ENCODE data around the gene GPC2. TPM values are rescaled to one million over a fixed set of nuclear protein-coding genes. Genes with fewer than 3 reads are reported as not detected.
"Not testable (repeated sequence)": the region's sequence is repeated elsewhere in the genome, so short reads cannot be mapped to it uniquely, and the experiment has no call there.

Gene GPC2
- total RNA-seq, 4 donors from 2014 or later, result 7.3 to 45.4 (median 14.8) TPM

- Histone ChIP-seq H3K27ac (peak within 1 kb of the TSS; percentile 84), H3K4me1 (peaks cover 37% of the 10 kb centered on the region), H3K4me3 (peak within 1 kb of the TSS; percentile 60), H3K27me3 (no peaks in the 10 kb centered on the region), H3K9me3 (no peaks in the 10 kb centered on the region), H3K36me3 (peaks cover 12% of the 10 kb centered on the region)
- TF ChIP-seq EP300 (IDR thresholded peaks at IDR 0.05) (no peak), POLR2A (IDR thresholded peaks at IDR 0.05) (peak in 1 of 2 donors; percentile 70), POLR2AphosphoS5 (IDR thresholded peaks at IDR 0.05) (peak in 2 of 3 donors; percentile 47 to 62), CTCF (IDR thresholded peaks at IDR 0.05) (no peak)
- peak; percentile 99 to 100 for DNase-seq (ENCODE audit: low spot score in 2 of 2)
- under 1% methylated on average over 23 of the region's 46 CpGs for WGBS
These were observed 28.4 kb downstream of the GPC2 start, which contains the start of gene LAMTOR4 for GRCh38 chr7:100148559-100149328. LAMTOR4 (plus strand) TSS chr7:100148918; CDS start chr7:100148973, 55 bp downstream.

DNA sequence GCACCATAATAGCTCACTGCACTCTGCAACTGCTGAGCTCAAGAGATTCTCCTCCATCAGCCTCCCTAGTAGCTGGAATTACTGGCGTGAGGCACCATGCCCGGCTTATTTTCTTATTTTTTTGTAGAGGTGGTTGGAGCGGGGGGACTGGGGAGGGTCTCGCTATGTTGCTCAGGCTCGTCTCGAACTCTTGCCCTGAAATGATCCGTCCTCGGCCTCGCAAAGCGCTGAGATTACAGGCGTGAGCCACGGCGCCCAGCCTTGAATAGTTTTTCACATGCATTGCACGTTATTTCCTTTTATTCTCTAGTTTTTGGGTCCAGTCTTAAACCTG is 29.0 kb downstream of the GPC2 start:
- peaks cover 7% of the 10 kb centered on the region for H3K36me3 ChIP-seq
- H3K4me1 ChIP-seq, result peaks cover 31% of the 10 kb centered on the region
- H3K27ac ChIP-seq, result peak overlapping the region; percentile 84
- H3K9me3 ChIP-seq, result no peaks in the 10 kb centered on the region
- TF ChIP-seq CTCF (IDR thresholded peaks at IDR 0.05) (no peak), POLR2AphosphoS5 (IDR thresholded peaks at IDR 0.05) (no peak), POLR2A (IDR thresholded peaks at IDR 0.05) (no peak), EP300 (IDR thresholded peaks at IDR 0.05) (no peak)
- no peak for DNase-seq (ENCODE audit: low spot score in 2 of 2)
- H3K4me3 ChIP-seq, result peak overlapping the region; percentile 60
- WGBS, result 6% methylated on average over 14 of the region's 14 CpGs
- H3K27me3 ChIP-seq, result no peaks in the 10 kb centered on the region

- no peaks in the 10 kb centered on the region for H3K27me3 ChIP-seq
- no peak overlapping the region for H3K4me3 ChIP-seq
- TF ChIP-seq CTCF (IDR thresholded peaks at IDR 0.05) (no peak), EP300 (IDR thresholded peaks at IDR 0.05) (no peak), POLR2AphosphoS5 (IDR thresholded peaks at IDR 0.05) (no peak), POLR2A (IDR thresholded peaks at IDR 0.05) (no peak)
- no peaks in the 10 kb centered on the region for H3K9me3 ChIP-seq
- H3K4me1 ChIP-seq, result peaks cover 28% of the 10 kb centered on the region
- H3K27ac ChIP-seq, result no peak overlapping the region
- 92% methylated on average over 2 of the region's 2 CpGs for WGBS
- H3K36me3 ChIP-seq, result peaks cover 5% of the 10 kb centered on the region
- DNase-seq (ENCODE audit: low spot score in 2 of 2), result no peak
These were observed 29.9 kb downstream of the GPC2 start for GRCh38 chr7:100147278-100147677.

DNA sequence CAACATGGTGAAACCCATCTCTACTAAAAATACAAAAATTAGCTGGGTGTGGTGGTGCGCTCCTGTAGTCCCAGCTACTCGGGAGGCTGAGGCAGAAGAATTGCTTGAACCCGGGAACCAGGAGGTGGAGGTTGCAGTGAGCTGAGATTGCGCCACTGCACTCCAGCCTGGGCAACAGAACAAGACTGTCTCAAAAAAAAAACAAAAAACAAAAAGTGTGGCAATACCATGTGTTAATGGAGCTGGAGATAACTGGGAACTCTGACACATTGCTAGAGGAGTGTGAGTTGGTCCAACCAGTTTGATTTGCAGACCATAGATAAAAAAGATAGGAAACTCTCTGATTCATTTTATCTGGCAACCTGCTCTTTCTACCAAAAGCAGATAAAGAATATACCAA is 30.8 kb downstream of the GPC2 start:
- H3K36me3 ChIP-seq; DNase-seq (ENCODE audit: low spot score in 2 of 2); H3K27ac ChIP-seq; H3K27me3 ChIP-seq; H3K9me3 ChIP-seq; H3K4me3 ChIP-seq: not testable (repeated sequence)
- 66% methylated on average over 4 of the region's 4 CpGs for WGBS
- peaks cover 28% of the 10 kb centered on the region for H3K4me1 ChIP-seq

DNA sequence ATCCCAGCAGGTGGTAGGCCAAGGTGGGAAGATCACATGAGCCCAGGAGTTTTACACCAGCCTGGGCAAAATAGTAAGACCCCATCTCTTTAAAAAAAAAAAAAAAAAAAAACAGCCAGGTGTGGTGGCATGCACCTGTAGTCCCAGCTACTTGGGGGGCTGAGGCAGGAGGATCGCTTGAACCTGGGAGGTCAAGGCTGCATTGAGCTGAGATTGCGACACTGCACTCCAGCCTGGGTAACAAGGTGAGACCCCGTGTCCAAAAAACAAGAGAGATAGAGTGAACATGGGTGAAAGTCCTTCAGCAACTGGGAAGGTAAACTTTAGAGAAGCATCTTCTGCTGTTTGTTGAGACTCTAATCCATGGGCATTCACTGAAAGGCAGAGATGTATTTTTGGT is 34.7 kb downstream of the GPC2 start:
- Histone ChIP-seq H3K4me1 (peaks cover 5% of the 10 kb centered on the region), H3K4me3 (no peak overlapping the region), H3K9me3 (no peaks in the 10 kb centered on the region), H3K36me3 (no peaks in the 10 kb centered on the region), H3K27me3 (no peaks in the 10 kb centered on the region), H3K27ac (no peak overlapping the region)
- TF ChIP-seq EP300 (IDR thresholded peaks at IDR 0.05) (no peak), POLR2AphosphoS5 (IDR thresholded peaks at IDR 0.05) (no peak), POLR2A (IDR thresholded peaks at IDR 0.05) (no peak), CTCF (IDR thresholded peaks at IDR 0.05) (no peak)
- DNase-seq (ENCODE audit: low spot score in 2 of 2), result no peak
- 93% methylated on average over 3 of the region's 3 CpGs for WGBS
